CD4-positive, alpha-beta T cell treated with Interleukin-6 for 4 hours (primary cell): Measurements from ENCODE around the gene LRRC59.

Source experiments
- DNase-seq: peaks from one replicate; pipeline ENCODE4 v3.0.0-alpha.2; 2020; ENCODE audit warnings: mixed read lengths

Gene LRRC59

DNA sequence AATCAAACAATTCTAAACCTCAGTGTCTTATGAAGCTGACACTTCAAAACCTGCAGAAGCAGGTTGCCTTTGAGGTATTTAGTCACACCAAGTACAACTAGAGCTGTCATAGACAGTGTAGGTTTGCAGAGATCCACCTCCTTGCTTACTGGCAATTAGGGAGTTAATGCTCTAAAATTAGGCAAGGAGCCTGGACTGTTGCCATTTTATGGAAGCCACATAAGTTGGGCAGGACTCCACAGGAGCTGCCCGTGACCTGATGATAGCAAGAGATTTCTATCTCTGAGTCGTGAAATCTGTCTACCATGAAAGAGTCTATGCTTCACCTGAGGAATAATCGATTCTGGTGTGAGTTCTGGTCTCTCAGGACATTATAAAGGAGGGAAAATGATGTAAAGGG is 15.4 kb downstream of the LRRC59 start:
- no peak for DNase-seq

- no peak for DNase-seq
Measured at GRCh38 chr17:50381260-50381815, 16.0 kb downstream of the LRRC59 start.

- DNase-seq, result no peak
Measured at GRCh38 chr17:50380369-50381259, 16.7 kb downstream of the LRRC59 start.

DNA sequence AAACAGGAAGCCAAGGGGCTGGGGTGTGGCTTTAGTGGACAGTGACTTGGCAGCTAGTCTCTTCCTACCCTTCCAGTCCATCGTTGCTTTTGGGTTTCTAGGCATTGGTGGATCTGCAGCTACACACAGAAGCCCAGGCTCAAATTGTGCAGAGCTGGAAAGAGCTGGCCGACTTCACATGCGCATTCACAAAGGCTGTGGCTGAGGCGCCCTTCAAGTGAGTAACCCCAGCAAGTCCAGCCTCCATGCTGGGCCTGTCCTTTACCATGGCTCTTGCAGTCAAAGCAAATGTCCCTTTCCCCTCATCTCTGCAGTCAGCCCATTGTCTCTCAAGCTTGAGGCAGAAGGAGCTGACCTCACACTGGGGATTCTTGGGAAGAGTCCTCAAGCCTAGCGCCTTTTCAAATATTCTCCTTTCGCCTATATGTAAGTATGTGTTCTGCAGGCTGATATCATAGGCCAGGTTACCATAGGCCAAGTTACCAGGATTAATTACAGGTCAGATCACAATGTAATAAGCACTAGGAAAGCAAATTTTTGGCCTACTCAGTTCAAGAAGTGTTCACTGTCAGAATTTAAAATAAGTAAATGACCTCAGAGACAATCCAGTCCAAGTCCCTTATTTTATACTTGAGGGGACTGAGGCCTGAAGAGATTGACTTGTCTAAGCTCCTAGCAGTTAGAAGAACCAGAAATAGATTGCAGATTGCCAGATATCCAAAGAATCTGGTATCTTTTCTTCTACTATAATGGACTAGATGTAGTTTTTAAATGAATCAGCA is 17.8 kb downstream of the LRRC59 start:
- no peak for DNase-seq

DNA sequence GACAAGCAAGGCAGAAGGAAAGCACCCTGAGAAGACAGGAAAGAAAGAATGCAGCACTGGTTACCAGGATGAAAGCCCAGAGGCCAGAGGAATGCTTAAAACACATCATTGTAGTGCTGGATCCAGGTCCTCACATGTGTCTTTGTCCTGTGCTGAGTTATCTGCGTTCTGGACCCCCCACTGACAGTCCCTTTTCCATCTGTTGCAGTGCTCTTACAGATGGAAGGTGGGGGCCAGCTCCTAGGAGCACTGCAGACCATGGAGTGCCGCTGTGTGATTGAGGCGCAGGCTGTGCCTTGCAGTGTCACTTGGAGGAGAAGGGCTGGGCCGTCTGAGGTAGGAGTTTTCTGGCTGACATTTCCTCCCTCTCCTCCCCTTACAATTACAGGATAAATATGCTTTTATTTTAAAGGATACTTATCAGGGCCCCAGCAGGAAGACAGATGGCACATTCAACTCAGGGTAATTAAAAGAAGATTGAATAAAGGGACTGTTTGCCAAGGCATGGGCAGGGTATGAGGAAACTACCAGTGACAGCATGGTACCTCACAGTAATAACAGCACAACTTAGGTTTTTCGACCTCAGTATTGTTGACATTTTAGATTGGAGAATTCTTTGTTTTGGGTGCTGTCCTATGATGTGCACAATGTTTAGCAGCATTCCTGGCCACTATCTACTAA is 21.3 kb downstream of the LRRC59 start:
- DNase-seq, result no peak

DNA sequence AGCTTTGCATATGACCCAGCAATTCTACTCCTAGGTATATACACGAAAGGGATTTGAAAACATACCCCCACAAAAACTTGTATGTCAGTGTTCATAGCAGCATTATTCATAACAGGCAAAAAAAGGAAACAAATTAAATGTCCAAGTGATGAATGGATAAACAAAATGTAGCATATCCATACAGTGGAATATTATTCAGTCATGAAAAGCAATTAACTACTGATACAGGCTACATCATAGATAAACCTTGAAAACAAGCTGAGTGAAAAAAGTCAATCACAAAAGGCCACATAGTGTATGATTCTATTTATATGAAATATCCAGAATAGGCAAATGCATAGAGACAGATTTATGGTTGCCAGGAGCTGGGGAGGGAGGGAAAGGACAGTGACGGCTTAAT is 23.6 kb downstream of the LRRC59 start:
- no peak for DNase-seq

DNA sequence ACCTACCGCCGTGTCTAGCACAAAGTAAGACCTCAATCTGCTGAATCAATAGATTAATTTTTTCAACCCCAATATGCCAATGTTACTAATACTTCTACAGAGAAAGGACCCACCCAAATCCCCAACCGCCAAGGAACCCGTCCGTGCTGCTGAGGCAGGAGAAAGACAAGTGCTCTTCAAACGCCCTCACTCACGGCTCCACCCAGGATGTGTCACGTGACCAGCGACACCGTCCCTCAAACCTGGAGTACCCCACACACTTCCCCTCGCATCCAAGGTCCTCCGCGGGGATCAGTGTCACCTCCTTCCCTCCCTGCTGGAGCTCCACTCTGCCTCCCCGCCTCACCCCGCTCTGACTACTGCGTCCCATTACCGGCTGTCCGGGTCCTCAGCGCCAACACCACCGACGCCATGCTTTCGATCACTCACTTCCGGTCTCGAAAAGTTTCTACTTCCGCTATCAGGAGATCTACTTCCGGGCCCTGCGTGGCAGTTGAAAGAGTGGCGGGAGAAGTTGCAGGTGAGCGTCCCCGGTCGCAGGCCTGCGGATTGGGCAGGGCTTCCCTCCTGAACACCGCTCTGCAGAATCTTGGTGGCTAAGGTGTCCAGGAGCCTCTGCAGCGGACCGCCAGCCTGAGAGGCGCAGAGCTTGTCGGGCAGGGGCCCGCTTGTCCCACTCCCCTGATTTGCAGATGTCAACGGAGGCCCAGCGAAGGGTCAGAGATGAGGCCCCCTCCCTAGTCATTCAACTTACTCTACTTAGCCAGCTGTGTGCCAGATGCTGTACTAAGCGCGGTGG is 24.4 kb downstream of the LRRC59 start, which contains the start of the genes EME1 and MRPL27:
EME1 (plus strand) TSS at position 472 of the 799 bp plus-strand sequence. CDS start 1,980 bp downstream, outside the sequence.
MRPL27 (minus strand) TSS at position 427 of the 799 bp plus-strand sequence; CDS start at position 413, 14 bp downstream.
- DNase-seq, result peak; percentile 87

DNA sequence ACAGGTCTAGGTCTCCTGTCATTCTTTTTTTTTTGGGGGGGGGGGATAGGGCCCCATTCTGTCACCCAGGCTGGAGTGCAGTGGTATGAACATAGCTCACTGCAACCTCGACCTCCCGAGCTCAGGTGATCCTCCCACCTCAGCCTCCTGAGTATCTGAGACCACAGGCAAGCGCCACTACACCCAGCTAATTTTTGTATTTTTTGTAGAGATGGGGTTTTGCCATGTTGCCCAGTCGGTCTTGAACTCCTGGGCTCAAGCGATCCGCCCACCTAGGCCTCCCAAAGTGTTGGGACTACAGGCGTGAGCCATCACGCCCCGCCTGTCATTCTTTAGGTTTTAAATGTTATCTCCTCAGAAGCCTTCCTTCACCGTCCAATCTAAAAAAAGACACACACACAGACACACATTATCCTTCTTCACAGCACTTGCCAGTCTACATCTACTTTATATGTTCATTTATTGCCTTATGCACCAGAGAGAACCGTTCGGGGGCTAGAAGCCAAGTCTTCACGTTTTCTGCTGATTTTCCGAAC is 25.0 kb downstream of the LRRC59 start:
- DNase-seq, result no peak

- no peak for DNase-seq
Measured at GRCh38 chr17:50371526-50371925, 25.8 kb downstream of the LRRC59 start.

- no peak for DNase-seq
Measured at GRCh38 chr17:50370052-50370451, 27.3 kb downstream of the LRRC59 start.

- no peak for DNase-seq
Measured at GRCh38 chr17:50367401-50367800, 29.9 kb downstream of the LRRC59 start.

DNA sequence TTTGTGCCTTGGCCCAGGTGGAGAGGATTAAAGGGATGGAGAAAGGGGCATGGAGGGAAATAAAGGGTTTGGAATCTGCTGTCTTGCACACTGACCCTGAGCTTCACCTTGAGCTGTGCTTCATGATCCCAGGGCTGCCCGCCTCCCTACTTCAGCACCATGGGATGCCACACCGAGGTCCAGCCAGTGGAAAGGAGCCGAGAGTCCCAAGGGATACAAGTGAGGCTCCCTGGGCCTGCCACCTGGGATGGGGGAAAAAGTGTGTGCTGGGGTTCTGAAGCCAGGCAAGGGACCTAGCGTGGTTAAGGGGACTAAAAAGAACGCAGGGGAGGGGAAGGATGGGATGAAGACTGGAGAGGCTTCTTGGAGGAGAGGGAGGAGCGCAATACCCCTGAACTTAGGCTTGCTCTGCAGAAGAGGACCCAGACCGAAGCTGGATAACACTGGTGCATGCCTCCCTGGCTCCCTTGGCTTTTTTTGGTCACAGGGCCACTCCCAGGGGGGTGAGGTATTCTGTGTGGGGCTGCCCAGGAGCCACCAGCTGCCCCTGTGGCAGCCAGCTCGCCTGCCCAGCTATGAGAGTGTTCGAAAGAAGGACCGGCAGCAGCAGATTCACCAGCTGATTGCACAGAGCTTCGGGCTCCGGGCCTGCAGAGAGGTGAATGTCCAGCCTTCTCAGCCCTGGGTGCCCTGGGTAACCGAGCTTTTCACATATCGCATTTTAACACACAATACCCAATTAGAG is 31.5 kb downstream of the LRRC59 start:
- DNase-seq, result no peak

DNA sequence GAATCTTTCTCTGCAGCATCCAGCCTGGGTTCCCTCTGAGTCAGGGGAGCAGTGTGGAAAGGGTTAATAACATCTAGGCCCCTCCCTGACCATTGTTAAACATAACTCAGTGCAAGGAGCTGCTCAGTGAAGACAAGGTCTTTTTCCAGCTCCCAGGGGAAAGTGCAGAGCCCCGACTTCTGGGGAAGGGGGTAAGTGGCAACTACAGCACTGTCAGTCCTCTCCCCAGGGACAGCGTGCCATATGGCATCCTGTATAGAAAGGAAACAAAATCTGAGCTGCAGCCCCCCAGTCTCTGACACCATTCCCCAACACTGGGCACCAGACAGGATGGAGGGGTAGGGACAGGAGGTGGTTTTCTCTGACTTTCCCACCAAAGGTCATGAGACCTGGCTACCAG is 32.2 kb downstream of the LRRC59 start:
- DNase-seq, result no peak

- DNase-seq, result no peak
Measured at GRCh38 chr17:50364715-50365114, 32.6 kb downstream of the LRRC59 start.

DNA sequence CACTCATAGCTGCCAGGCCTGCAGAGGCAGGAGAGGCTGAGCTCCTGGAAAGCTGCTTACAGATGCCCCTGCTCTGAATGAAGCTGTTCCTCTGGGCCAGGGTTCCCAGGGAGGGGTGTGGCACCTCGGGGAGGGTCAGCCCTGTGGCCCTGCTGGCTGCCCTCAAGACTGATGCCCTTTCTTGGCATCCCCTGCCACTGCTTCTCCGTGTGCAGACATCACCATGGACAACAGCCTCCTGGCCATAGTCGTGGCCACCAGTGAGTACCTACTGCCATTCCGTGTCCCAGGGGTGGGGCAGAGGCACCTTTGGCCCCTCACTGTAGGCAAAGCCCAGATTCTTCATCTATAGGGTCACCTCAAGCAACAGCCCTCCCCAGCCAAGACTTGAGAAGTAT is 33.3 kb downstream of the LRRC59 start:
- DNase-seq, result no peak

GRCh38 chr17:50363217-50364060 is 33.9 kb downstream of the LRRC59 start:
- DNase-seq, result no peak

GRCh38 chr17:50362661-50363060 is 34.7 kb downstream of the LRRC59 start:
- no peak for DNase-seq

DNA sequence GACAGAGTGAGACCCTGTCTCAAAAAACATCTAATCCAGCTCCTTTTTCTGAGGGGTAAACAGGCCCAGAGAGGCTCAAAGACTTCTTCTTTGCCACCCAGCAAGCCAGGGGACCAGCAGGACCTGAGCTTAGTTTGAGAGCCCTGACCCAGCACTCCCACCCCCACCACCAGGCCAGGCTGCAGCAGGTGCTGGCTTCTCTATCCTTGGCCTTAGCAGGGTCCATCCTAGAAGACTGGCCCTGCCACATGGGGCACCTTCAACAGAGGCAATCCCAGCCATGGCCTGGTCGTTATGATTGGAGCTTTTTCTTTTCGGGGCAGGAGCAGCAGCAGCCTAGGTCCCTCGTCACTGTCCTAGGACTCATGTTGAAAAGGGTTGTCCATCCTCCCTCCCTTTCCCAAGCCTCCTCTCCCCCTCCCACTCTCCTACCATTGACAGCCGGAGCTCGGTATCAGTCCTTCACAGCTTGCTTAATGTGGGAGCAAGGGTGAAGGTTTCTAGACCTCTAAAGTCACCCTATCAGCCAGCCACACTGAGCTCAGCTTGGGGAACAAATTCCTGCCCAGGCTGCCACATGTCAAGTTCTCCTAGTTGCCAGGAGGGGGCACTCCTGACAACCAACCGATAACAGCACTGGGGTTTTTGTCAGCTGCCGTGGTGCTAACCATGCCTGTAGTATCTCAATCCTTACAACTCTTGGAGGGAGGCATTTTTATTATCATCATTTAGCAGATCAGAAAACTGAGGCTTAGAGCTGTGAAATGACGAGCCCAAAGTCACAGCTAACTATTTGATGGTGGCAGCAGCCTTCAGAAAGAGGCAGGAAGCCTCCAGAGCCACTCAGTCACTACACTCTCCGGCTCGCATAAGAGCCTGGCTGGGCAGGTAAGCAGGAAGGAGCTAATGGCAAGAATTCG is 35.5 kb downstream of the LRRC59 start:
- DNase-seq, result peak; percentile 71
